Measurements from ENCODE around the gene HIVEP2.

- no peak for TF ChIP-seq EZH2 (IDR thresholded peaks at IDR 0.05; ENCODE audit: low read length, unreplicated experiment)
- TF ChIP-seq CTCF (conservative IDR thresholded peaks at IDR 0.05; ENCODE audit: low read depth, low read length), result no peak
Observed at GRCh38 chr6:142898927-142899895, 45.8 kb downstream of the HIVEP2 start.

All from PC-3 (cell line).